ENCODE results near the gene CDK11B. TPM values are rescaled to one million over a fixed set of nuclear protein-coding genes. Genes with fewer than 3 reads are reported as not detected.

Gene CDK11B
- total and polyA plus RNA-seq, 2 of the 8 experiments (the other 6 are each of a cell fraction or from before 2014, with no cell fraction given) = 11.1 to 31.9 TPM

DNA sequence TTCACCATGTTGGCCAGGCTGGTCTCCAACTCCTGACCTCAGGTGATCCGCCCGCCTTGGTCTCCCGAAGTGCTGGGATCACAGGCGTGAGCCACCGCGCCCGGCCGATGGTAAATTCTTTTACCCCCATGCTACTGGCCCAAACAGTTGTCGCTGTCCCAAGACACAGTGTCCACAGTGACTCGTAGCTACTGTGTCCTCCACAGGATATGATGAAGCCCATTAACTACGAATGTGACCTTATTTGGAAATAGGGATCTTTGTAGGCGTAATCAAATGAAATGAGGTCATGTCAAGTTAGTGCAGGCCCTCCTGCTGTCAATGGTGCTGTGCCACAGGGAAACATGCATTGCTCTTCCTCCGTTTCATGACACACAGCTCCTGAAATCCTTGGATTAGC is 67.4 kb downstream of the CDK11B start:
- Histone ChIP-seq H3K4me2 (ENCODE audit: insufficient read depth in 1 of 2, low read depth in 2 of 2, low read length in 2 of 2) (no peak overlapping the region), H3K79me2 (ENCODE audit: control insufficient read depth in 1 of 2, insufficient read depth in 2 of 2, low read length in 2 of 2) (no peaks in the 10 kb centered on the region), H3K36me3 (ENCODE audit: control insufficient read depth in 2 of 4, insufficient read depth in 4 of 4, low read length in 3 of 4) (no peaks in the 10 kb centered on the region), H3K23me2 (ENCODE audit: low read depth, low read length) (no peaks in the 10 kb centered on the region), H3K4ac (replicated peaks; ENCODE audit: insufficient read length, low read depth, low read length) (no peak overlapping the region), H4K5ac (ENCODE audit: insufficient read length, low read depth, low read length) (no peak overlapping the region), H2AFZ (ENCODE audit: low read length) (no peak overlapping the region), H4K20me1 (replicated peaks in 1 of 2; ENCODE audit: control insufficient read depth in 1 of 2, insufficient read depth in 2 of 2, low read length in 2 of 2) (no peaks in the 10 kb centered on the region), H2BK15ac (ENCODE audit: low read length) (no peak overlapping the region), H3K23ac (ENCODE audit: insufficient read length) (no peak overlapping the region), H3K18ac (ENCODE audit: extremely low read depth, low read length) (no peak overlapping the region), H4K8ac (ENCODE audit: extremely low read depth, insufficient read depth, low read length) (no peak overlapping the region), H3K9ac (replicated peaks in 1 of 4; ENCODE audit: extremely low read depth in 1 of 4, low read depth in 3 of 4, low read length in 3 of 4) (peak overlapping the region in 1 of 4 experiments; percentile 48; a peak in 1 of 7 replicates), H3K4me3 (ENCODE audit: extremely low read depth in 1 of 4, insufficient read depth in 2 of 4, low read depth in 3 of 4, low read length in 4 of 4) (no peak overlapping the region), H4K91ac (replicated peaks; ENCODE audit: insufficient read length, low read length) (no peak overlapping the region), H3K9me3 (ENCODE audit: insufficient read depth in 2 of 2, low read depth in 1 of 2, low read length in 1 of 2) (no peaks in the 10 kb centered on the region), H3K56ac (replicated peaks; ENCODE audit: insufficient read length, low read depth, low read length) (no peak overlapping the region), H3K79me1 (ENCODE audit: low read depth, low read length) (no peaks in the 10 kb centered on the region), H3K27me3 (replicated peaks in 1 of 4; ENCODE audit: control insufficient read depth in 3 of 4, extremely low read depth in 1 of 4, insufficient read depth in 3 of 4, low read length in 3 of 4) (no peaks in the 10 kb centered on the region; a peak in 1 of 7 replicates), H3K14ac (ENCODE audit: insufficient read length) (no peak overlapping the region), H2BK5ac (ENCODE audit: low read depth, low read length) (no peak overlapping the region), H2AK5ac (ENCODE audit: low read depth, low read length) (no peak overlapping the region), H2BK120ac (replicated peaks; ENCODE audit: low read depth, low read length) (no peak overlapping the region), H2BK12ac (ENCODE audit: low read depth, low read length) (no peak overlapping the region), H3K27ac (ENCODE audit: low read depth, low read length) (no peak overlapping the region), H2BK20ac (ENCODE audit: low read length) (no peak overlapping the region), H3K4me1 (replicated peaks in 1 of 4; ENCODE audit: control insufficient read depth in 3 of 4, insufficient read depth in 4 of 4, low read length in 3 of 4) (no peaks in the 10 kb centered on the region; a peak in 1 of 7 replicates)
- TF ChIP-seq SIRT6 (IDR thresholded peaks at IDR 0.05; ENCODE audit: low read length) (no peak), GABPA (IDR thresholded peaks at IDR 0.05; ENCODE audit: borderline replicate concordance, insufficient read depth, low read length) (no peak), BRCA1 (IDR thresholded peaks at IDR 0.05; ENCODE audit: low read depth, low read length) (no peak), BCL11A (IDR thresholded peaks at IDR 0.05; ENCODE audit: low read depth in 2 of 2, low read length in 2 of 2) (no peak), JUND (IDR thresholded peaks at IDR 0.05; ENCODE audit: low read length) (no peak), JUN (IDR thresholded peaks at IDR 0.05; ENCODE audit: low read depth, low read length) (no peak), SUZ12 (IDR thresholded peaks at IDR 0.05; ENCODE audit: low read length) (no peak), EGR1 (IDR thresholded peaks at IDR 0.05; ENCODE audit: borderline replicate concordance, low read depth, low read length) (no peak), ATF2 (IDR thresholded peaks at IDR 0.05; ENCODE audit: low read length) (no peak)
- TF ChIP-seq, protein P1, sequence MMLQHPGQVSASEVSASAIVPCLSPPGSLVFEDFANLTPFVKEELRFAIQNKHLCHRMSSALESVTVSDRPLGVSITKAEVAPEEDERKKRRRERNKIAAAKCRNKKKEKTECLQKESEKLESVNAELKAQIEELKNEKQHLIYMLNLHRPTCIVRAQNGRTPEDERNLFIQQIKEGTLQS (IDR thresholded peaks at IDR 0.05; ENCODE audit: insufficient read depth, low read depth, low read length) = no peak
- ChIA-PET POLR2A (ENCODE audit: partially characterized antibody) (interaction anchor here (1.4 kb wide), 1 partner anchor 13 kb away, joined by 3 read pairs; no protein-coding TSS in a partner anchor), CTCF (ENCODE audit: partially characterized antibody) (no interaction called here)
- DNase-seq (ENCODE audit: low read depth in 1 of 2, low spot score in 2 of 2) (no peak), FAIRE-seq (no peak)
- WGBS, 2 experiments (ENCODE audit: extremely low coverage in 1 of 2, insufficient coverage in 1 of 2, insufficient read length in 1 of 2, insufficient replicate concordance in 2 of 2, low coverage in 1 of 2, low lambda C conversion rate in 2 of 2, missing lambda C conversion rate in 1 of 2) = 92% methylated on average over 13 of the region's 13 CpGs; no CpG with 5 or more reads in 1 of the 2 experiments
